OCI-LY7 (cell line): Measurements from ENCODE around the gene HMG20A.

Experiments
- EZH2phosphoT487 ChIP-seq: fragments of 200-600 bp; sonication (generic); IDR thresholded peaks from 2 replicates; pipeline ENCODE4 v1.6.1; 2018; ENCODE audit warnings: low read depth, borderline replicate concordance, mild to moderate bottlenecking, mixed run types, antibody characterized with exemption, low read length, moderate library complexity, mixed read lengths
- TF ChIP-seq, protein P1 (sequence below): fragments of 200-600 bp; sonication (generic); conservative IDR thresholded peaks from 2 replicates; pipeline ENCODE4 v1.5.1; 2014; ENCODE audit warnings: mild to moderate bottlenecking, antibody characterized with exemption, low read length, moderate library complexity, mixed read lengths

- TF ChIP-seq, protein P1, sequence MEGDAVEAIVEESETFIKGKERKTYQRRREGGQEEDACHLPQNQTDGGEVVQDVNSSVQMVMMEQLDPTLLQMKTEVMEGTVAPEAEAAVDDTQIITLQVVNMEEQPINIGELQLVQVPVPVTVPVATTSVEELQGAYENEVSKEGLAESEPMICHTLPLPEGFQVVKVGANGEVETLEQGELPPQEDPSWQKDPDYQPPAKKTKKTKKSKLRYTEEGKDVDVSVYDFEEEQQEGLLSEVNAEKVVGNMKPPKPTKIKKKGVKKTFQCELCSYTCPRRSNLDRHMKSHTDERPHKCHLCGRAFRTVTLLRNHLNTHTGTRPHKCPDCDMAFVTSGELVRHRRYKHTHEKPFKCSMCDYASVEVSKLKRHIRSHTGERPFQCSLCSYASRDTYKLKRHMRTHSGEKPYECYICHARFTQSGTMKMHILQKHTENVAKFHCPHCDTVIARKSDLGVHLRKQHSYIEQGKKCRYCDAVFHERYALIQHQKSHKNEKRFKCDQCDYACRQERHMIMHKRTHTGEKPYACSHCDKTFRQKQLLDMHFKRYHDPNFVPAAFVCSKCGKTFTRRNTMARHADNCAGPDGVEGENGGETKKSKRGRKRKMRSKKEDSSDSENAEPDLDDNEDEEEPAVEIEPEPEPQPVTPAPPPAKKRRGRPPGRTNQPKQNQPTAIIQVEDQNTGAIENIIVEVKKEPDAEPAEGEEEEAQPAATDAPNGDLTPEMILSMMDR = no peak
- TF ChIP-seq EZH2phosphoT487 = no peak
Measured at GRCh38 chr15:77502379-77503095, 81.8 kb downstream of the HMG20A start.
